H1 (cell line): ENCODE results near the gene IL3. TPM values are rescaled to one million over a fixed set of nuclear protein-coding genes. Genes with fewer than 3 reads are reported as not detected.

ENCODE experiments used
- TCF12 ChIP-seq: IDR thresholded peaks from 2 replicates; pipeline ENCODE4 v1.6.1; 2011; ENCODE audit warnings: low read depth, mild to moderate bottlenecking, low read length
- polyA plus RNA-seq, 7 experiments: library from polyadenylated mRNA; depleted of rRNA in 3 of 7; stranded (reverse) in 5 of 7; unstranded in 2 of 7; fragments of >200 nt in 5 of 7; fragments of 200-250 nt in 2 of 7; gene quantifications; 1 replicate in 5 of 7; 2 replicates in 1 of 7; 4 replicates in 1 of 7; pipeline versions ENCODE4 v1.2.1 to v1.2.3, GENCODE V29; 2011 to 2013; ENCODE audit warnings: missing spikeins in 2 of 7, mixed read lengths in 2 of 7
- total RNA-seq: library from RNA; stranded (reverse); fragmentation: NEBNext Ultra II Directional; extraction: Animal tissue kit (Norgen Biotek cat#: 25700); gene quantifications from 2 replicates; pipeline ENCODE4 v1.2.1, GENCODE V29; 2021

IL3 gene
- total and polyA plus RNA-seq, 2 of the 8 experiments (the other 6 are each of a cell fraction or from before 2014, with no cell fraction given): not detected

DNA sequence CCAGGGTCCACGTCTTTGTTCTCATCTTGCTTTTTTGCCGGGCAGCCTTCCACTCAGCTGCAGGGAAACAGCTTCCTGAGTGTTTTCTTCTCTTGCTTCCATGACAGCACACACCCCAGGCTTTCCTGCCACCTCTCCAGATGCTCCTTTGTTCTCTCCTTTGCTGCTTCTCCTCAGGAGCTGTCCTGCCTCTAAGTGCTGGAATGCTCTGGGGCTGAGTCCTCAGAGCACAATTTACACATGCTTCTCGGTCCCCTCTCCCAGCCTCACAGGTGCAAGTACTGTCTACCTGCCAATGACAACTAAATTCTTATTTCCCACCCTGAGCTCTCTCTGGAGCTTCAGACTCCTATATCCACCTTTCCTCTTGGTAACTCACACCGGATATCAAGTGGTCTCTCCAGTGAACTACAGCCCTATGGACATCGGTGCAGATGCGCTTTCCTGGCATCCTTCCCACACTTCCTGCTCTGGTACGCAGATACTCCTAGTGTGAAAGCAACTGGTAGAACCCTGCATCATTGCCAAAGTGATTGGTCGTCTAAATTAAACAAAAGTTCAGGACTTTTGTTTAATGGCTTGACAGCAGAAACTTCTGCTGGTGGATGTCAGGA is 35.6 kb upstream of the IL3 start (continued):
- TF ChIP-seq TCF12: 0 out of 2 replicates have a peak, but pooled peaks have one; percentile 22
